Stimulated activated CD4-positive, alpha-beta T cell treated with anti-CD3 and anti-CD28 coated beads, Interleukin-4, amount 100 ng/mL, for 4 hours (primary cell): ENCODE results near the gene RASGEF1C.
A peak's percentile ranks its signal among the peaks of the same experiment; 100 is the strongest.

Experiments
- DNase-seq, 2 experiments: peaks; one replicate each; pipeline ENCODE4 v3.0.0-alpha.2; 2020

RASGEF1C gene

GRCh38 chr5:180079702-180080466 is 129.1 kb downstream of the RASGEF1C start:
- DNase-seq, result no peak

- no peak for DNase-seq
Observed at GRCh38 chr5:180078348-180078747, 130.7 kb downstream of the RASGEF1C start.

DNA sequence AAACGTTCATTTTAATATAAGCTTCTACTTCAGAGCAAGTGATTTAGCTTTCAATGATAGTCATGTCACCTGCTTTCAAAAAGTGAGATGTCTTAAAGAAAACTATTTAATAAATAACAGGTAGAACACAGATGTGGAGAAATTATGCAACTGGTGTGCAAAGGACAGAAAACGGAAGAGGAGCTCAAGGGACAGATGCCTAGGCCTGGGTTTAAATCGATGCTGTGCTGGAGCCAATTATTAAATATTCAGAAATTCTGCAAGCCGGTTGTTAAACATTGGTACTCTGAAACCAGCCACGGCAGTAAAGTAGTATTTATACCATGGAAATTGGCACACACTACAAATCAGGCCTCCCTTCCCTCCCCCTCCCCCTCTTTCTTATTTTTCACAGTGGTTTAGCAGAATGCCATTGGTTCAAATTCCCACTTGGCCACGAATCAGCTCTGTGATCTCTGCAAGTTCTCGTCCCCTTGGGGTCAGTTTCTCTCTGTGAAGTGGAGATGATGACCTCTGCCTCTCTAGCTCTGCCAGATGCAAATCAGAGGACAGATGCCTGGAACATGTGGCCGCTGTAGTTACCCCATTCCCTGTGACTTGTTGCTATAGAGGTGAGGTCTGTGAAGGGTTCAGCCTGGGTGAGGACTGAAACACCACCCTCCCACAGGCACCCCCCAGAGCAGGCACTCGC is 131.3 kb downstream of the RASGEF1C start:
- DNase-seq, result no peak

DNA sequence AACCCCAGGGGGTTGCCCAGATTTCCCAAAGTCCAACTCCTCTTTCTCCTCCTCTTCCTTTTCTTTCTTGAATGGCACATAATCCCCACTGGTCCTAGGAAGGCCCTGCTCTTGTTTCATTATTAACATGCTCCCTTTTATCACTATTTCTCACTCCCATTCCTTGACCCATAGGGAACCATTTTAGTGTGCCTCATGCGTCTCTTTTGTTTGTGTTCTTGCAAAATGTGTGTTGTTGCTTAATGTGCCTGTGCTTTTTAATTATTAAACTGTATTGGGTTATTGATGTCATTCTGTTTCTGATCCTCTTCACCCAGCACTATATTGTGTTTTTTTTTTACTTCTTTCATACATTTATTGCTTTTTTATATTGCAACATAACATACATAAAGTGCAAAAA is 133.3 kb downstream of the RASGEF1C start:
- DNase-seq, result no peak

DNA sequence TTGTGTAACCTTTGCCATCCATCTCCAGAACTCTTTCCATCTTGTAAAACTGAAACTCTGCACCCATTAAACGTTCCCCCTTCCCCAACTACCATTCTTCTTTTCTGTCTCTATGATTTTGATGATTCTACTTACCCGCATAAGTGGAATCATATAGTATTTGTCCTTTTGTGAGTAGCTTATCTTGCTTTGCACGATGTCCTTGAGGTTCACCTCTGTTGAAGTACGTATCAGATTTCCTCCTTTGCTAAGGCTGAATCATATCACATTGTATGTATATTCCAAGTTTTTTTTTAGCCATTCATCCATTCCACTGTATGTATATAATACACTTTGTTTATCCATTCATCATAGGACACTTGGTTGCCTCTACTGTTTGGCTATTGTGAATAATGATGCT is 134.5 kb downstream of the RASGEF1C start:
- DNase-seq, result no peak

GRCh38 chr5:180072556-180072955 is 136.5 kb downstream of the RASGEF1C start:
- DNase-seq, result peak; percentile 5 to 27

DNA sequence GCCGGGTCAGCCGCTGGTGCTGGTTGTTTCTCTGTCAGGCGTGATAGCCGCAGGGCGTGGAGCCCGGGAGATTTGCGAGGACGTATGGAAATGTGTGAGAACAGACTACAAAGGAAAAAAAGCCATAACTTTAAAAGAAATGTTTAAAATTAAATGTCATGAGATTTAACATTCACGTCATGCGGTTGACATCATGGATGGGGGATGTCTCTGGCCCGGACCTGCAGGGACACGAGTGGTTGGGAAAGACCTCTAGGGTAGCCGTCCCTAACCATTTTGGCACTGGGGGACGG is 136.8 kb downstream of the RASGEF1C start:
- no peak for DNase-seq

GRCh38 chr5:180071531-180072255 is 137.3 kb downstream of the RASGEF1C start, which contains the start of gene RNF130:
RNF130 (minus strand) TSS chr5:180071759; CDS start chr5:180071702, 57 bp downstream.
- DNase-seq, result peak; percentile 80 to 91

DNA sequence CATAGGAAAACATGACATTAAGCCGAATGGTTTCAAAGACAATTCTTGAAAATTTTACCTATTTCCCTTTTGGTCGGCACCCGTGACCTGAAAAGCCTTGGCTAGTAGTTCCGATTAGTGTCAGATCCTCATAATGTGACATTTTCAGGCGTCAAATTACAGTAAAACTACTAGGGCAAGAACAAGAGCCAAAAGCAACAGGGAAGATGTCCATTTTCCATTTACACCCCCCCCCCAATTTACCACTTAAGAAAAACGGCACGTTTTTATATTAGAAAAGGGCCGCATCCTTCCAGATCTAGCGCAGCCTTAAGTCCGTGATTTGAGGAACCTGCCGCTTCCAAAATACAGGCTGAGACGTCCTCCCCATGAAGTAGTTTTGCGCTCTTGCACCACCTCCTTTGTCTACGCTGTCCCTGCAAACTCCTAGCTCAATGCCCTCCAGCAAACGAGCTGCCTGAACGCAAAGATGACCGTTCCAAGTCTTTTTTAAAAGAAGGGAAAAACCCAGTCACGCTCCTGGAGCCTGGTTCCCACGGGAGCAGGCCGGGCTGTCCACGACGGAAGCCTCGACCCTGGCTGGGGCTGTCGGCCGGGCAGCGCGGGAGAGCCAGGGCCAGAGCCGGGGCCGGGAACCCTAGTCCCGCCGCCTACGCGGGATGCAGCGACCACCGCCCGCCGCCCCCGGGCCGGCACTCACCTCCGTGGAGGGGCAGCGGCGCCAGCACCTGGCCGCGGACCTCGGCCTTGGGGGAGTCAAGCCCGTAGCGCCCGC is 138.1 kb downstream of the RASGEF1C start:
- DNase-seq, result no peak

GRCh38 chr5:180069589-180070247 is 139.3 kb downstream of the RASGEF1C start:
- DNase-seq, result no peak

- DNase-seq, result no peak
Observed at GRCh38 chr5:180068519-180069090, 140.4 kb downstream of the RASGEF1C start.

- no peak for DNase-seq
Observed at GRCh38 chr5:180067986-180068385, 141.0 kb downstream of the RASGEF1C start.

DNA sequence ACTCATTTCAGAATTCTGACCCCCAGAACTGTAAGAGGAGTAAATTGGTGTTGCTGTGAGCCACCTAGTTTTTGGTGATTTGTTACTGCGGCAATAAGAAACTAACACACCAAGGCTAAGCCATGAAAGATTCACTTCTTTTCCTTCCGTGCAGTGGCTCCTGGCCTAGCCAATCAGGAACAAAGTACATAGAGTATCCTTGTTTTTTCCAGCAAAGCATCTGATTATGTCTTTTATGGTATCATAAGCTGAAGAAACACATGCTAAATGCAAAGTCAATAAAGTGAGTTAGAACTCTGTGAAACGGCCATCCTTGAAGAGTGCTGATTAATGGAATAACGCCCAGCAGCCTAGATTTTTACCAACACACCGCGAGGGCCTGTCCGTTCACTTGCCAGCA is 148.8 kb downstream of the RASGEF1C start:
- DNase-seq, result no peak

- DNase-seq, result no peak
Observed at GRCh38 chr5:180059326-180059725, 149.7 kb downstream of the RASGEF1C start.

DNA sequence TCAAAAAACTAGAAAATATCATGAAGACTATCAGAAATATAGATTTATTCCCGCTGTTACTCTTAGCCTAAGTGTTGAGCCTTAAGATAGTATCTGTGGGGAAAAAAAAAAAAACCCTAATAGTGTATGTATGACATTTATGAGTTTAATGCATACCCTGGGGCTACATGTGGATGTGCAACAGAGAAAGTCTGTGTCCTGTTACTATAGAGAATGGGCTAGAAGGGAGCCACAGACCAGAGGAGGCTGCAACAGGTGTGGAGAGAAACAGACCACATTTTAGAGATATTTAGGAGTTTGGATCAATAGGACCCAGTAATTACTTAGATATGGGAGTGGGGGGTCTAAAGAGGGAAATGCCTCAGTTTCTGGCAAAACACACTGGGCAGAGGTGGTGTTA is 152.9 kb downstream of the RASGEF1C start:
- no peak for DNase-seq

GRCh38 chr5:180054226-180054625 is 154.8 kb downstream of the RASGEF1C start:
- no peak for DNase-seq

GRCh38 chr5:180053061-180053602 is 155.9 kb downstream of the RASGEF1C start:
- no peak for DNase-seq

- no peak for DNase-seq
Observed at GRCh38 chr5:180052211-180052818, 156.7 kb downstream of the RASGEF1C start.
